Measurements from ENCODE around the gene CREBZF.
"Not testable (repeated sequence)": the region's sequence is repeated elsewhere in the genome, so short reads cannot be mapped to it uniquely, and the experiment has no call there.

The CREBZF gene

DNA sequence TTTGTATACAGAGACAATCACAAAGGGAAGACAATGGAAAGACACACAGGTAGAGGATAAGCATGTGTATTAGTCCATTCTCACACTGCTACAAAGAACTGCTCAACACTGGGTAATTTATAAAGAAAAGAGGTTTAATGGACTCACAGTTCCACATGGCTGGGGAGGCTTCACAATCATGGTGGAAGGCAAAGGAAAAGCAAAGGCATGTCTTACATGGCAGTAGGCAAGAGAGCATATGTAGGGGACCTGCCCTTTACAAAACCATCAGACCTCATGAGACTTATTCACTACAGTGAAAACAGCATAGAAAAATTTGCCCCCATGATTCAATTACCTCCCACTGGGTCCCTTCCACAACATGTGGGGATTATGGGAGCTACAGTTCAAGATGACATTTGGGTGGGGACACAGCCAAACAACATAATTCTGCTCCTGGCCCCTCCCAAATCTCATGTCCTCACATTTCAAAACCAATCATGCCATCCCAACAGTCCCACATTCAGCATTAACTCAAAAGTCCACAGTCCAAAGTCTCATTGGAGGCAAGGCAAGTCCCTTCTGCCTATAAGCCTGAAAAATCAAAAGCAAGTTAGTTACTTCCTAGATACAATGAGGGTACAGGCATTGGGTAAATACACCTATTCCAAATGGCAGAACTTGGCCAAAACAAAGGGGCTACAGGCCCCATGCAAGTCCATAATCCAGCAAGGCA is 6.2 kb upstream of the CREBZF start:
- DNase-seq = not testable (repeated sequence)

DNA sequence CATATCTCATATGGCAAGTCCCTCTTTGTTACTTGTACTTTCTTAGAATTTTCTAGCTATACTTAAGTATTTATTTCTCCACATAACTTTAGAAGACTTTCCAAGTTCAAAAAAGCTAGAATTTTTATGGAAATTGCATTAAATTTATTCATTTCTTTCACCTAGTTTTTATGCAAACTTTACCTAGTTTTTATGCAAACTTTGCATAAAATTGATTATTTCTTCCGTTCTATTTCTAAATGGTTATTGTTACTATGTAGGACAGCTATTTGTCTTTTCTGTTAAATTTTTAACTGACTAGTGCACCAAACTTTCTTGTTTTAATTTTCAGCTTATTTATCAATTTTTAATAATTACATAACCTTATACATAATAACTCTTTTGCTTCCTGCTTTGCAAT is 3.2 kb upstream of the CREBZF start:
- no peak for DNase-seq

DNA sequence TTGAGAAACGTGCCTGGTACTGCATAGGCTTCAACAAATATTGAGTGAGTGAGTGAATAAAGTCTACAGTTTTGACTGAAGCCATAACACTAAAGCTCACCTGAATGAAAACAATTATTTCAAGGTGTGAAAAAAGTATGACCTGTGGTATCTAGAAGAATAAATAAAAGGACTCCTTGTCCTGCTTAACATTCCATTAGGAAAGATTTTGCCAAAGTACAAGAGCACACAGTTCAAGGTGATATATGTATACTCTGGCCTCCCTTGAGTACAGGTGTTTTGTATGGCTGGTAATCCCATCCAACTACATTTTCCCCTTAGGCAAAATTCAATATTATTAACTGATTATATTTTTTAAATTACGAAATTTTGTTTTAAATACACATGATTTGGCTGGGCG is 1.8 kb upstream of the CREBZF start:
- DNase-seq = no peak

DNA sequence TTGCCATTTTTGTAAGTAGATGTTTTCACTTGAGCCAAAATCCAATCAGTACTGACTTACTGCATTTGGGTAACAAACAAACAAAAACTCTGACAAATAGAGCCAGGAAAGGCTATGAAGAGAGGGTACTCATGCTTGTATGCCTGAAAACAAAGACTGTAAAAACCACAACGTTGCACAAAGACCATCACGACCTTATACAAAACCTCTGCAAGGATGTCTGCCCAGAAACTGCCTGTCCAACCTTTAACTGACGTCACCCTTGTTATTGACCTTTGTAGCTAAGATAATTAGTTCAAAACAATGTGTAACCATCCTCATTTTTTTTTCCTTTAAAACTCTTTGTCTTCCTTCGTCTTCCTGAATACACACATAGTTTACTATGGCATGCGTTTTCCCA is 804 bp upstream of the CREBZF start:
- DNase-seq = no peak

DNA sequence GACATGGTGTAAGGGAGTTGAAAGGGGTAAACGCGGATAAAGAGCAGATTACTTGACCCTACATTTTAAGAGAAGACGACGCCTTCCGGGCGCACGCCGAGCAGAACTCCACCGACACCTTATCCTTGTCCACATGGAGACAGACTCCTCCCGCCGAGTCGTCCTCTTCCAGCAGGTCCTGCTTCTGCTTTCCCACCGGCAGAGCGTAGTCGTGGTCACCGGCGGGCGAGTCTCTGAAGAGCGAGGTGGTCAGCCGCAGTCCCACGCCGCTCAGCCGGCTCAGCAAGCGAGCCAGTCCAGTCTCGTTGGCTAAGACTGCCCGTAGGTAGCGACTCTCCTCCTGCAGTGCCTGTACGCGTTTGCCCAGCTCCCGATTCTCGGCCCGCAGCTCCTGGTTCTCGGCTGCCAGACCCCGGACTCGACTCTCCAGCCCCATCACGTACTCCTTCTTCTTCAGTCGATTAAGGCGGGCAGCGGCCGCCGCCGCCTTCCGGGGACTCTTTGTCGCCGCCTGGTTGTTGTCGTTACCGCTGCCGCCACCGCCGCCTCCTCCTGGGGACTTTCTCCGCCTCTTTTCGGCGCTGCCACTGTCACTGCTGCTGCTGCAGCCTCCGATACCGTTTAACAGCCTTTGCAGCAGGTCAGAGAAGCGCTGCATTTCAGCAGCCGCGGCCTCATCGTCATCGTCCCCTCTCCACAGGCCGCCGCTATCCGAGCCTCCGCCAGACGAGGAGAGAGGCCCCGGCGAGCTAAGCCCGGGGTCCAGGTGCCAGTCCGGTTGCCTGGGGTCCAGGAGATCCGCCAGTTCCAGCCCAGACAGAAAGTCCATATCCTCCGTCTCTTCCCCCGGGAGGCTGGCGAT is 945 bp downstream of the CREBZF start:
- peak; percentile 43 to 62 for DNase-seq

DNA sequence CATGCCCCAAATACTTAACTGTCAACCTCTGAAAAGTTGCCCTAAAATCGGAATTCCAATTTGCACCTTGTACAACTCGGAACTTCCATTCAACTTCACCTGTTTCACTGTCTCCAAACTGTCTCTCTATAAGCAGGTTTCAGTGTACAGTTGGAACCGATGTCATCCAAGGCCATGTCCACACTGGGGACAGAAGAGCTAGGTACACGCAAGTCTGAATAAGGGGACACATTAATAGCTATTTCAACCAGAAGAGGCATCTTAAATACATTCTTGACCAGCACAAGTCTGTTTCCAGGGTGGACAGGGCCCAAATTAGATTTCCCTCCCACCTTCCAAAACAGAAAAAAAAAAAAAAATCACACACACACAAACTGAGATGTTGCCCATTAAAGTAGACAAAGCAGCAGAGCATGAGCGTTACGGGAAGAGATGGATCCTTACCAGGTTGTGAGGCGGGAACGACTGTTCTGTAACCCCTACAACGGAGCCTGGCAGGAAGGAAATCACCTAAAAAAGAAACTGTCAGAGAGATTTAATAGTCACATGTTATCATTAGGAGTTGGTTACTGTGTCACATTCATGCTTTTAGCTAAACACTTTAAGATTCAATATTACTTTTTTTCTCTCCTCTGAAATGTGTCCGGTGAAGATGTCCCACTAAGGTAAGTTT is 1.7 kb downstream of the CREBZF start:
- no peak for DNase-seq

DNA sequence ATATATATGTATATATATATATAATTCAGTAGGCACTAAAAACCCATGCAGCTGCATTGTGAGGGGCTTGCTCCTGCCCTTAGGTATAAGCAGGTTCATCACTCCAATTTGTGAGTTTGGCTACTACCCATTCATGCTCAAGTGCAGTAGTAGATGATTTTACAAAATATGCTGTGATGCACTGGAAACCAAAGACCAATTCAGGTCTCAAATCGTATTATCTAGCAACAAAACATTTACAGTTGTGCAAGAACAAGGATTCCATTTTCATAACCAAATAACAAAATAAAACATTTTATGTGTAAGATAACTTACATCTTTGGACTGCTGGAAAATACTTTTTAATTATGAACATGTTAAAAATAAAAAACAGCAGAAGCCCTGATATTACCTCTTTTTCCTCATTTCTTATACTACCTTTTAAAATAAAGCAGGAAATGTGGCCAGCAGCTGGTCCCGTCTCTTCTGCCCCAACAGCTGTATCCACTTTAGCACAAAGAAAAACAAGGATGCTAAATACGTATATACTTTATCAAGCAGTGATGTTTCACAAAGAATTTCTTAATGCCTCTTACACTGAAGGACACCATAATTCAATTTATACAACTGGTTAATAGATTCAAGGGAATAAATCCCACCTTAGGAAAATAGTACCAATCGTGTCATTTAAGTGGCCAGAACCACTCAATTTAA is 2.8 kb downstream of the CREBZF start:
- no peak for DNase-seq

DNA sequence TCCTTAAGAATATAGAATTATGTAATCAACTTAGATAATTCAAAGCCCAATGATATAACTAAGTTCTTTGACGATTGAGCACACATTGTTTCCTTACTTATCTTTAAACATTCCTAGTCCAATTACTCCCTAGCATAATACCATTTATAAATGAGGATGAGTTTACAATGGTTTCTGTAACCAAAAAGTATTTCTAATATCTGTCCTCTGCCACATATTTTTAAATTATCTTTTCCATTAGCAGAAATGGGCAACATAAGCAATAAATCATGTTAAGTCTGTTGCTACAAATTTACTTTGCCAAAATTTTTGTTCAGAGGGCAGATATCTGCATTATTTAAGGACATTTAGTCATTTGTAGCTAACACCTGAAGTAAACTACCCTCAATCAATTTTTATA is 6.7 kb downstream of the CREBZF start:
- no peak for DNase-seq

DNA sequence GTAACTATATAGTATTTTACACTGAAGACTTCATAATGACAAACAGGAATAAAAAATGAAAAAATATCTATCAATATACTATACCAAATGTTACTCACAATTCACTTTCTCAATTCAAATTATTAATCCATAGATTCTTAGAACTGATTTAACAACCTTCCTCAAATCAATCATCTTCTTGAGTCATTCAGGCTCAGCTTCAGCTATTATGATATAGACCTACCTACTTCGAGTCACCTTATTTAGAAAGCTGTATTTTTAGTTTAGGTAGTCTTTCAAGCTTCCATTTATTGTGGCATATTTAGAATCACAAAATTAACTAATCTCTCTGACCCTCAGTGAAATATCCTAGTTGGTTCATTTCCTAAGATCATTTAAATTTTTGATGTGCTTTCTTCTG is 8.2 kb downstream of the CREBZF start:
- DNase-seq = no peak

DNA sequence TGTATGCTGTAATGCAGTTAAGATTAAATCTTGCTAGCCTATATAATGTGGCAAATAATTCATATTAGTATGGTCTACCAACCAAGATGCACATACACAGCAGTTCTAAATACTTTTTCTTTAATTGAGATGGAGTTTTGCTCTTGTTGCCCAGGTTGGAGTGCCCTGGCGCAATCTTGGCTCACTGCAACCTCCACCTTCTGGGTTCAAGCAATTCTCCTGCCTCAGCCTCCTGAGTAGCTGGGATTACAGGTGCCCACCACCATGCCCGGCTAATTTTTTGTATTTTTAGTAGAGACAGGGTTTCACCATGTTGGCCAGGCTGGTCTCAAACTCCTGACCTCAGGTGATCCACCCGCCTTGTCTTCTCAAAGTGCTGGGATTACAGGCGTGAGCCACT is 10.6 kb downstream of the CREBZF start:
- not testable (repeated sequence) for DNase-seq

DNA sequence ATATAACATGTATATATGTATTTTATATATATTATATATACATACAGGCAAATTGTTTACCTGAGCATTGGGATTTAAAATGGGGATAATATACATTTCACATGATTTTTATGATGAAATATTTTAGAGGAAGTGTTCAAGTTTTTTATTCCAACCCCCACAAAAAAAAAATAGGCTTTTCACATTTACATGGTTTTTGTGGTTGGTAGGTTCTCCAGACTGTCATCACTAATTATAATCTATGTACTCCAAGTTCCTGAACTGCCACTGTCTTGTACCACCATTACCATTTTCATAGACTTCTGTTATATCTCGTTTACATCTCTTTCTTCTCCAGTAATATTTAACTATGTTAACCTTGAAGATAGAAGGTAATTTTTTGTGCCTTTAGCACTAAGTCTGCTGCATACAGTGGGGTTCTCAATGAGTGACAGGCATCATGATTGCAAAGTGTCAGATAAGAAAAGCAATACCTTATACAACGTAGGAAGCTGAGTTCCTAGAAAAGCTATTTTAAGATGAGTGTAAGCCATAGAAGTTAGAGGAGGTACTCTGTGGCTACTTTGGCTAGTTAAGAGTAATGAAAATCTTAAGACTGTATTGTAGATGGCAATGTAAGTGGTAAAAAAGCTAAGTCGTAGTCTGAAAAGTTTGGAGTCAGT is 12.0 kb downstream of the CREBZF start:
- no peak for DNase-seq

DNA sequence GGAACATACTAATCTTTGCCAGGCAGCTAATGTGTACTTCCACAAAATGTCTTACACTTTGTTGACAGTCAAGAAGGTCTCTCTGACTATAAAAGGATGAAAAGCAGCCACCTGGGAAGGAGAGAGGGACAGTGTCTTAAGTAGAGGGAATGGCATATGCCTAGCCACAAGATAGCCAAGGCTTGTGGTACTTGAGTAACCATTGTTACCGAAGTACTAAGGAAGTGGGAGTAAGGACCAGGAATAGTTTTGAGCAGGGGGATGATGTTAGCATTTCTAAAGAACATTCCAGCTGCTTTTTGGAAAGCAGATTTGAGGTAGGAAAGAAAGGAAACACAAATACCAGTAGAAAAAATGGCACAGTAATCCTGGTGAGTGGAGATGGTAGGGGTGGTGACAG is 13.8 kb downstream of the CREBZF start:
- no peak for DNase-seq

DNA sequence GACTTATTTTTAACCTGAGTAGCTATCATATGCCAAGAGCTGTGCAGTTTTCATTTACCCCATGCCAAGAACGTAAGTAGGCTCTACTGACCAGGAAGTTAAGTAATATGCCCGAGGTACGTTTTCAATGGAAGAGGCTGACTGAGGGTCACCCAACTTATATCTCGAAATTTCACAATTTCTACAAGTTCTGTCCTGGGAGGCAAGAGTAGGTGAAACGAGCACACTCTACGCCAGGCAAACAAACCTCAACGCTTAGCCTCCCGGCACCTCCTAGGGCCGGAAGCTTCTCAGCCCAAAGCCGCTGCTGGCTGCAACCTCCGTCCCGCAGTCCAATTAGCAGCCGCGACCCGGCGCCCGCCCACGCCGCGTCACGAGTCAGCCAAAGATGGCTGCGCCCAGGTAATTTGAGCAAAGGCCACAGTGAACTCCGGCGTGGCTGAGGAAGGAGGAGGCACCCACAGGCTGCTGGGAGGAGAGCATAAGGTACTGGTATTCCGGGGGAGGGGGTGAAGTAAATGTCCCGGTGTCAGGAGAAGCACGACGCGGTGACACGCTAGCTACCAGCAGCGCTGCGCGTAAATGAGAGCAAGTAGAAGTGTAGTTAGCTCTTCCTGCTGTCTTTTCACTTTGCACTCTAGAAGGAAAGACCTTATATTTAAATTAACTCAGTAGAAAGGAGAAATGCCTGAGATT is 17.2 kb downstream of the CREBZF start, which contains the start of gene TMEM126A:
TSS of gene TMEM126A (plus strand) at position 364 of the 696 bp plus-strand sequence. CDS start 2,289 bp downstream, outside the sequence.
- DNase-seq = peak; percentile 87 to 91

DNA sequence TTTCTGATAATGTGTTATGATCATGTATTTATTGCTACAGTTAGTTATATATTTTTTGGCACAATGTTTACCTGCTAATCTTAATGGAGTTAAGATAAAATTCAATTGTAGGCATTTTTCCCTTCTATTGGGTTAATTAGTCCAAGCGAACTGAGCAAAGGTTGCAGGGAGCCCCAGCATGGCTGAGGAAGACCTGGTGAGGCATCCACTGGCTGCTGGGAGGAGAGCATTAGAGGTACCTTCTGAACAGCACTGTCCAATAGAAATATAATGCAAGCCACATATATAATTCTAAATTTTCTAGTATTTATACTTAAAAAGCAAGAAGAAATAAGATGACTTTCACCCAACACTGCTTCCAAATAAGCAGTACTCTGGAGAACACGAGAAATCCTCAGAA is 17.9 kb downstream of the CREBZF start:
- DNase-seq = no peak

DNA sequence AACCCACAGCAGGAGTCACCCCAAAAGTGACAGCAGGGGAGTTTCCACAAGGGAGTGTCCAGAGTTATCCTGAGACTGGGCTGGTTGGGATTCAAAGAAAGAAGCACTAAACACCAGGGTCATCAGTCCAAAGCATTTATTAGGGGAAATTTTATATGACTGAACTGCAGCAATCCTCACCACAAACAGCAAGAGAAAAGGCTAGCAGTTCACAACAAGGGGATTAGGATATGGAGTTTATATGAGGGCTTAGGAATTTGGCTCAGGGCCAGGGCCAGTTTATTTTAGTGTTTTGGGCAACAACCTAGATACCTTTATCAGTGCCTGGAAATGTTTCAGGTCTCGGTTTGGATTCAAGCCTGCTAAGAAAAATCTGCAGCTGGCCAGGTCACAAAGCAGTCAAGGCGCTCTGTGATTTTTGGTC is 21.7 kb downstream of the CREBZF start:
- DNase-seq = no peak

DNA sequence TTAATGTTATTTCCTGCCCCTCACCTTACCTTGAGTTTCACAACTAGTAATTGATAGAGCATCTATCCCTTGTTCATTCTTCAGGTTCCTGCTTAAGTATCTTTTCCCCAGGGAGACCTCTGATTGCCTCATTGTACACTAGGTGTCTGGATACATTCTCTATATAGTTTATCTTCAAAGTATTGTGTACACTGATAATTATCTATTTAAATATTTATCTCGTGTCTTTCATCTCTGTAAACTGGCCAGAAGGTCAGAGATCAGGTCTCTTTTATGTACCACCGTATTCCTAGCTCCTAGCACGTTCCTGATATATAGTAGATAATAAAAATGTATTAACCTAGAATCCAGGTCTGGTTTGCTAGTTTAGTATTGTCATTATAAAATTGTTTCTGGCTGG is 30.2 kb downstream of the CREBZF start:
- DNase-seq = no peak

DNA sequence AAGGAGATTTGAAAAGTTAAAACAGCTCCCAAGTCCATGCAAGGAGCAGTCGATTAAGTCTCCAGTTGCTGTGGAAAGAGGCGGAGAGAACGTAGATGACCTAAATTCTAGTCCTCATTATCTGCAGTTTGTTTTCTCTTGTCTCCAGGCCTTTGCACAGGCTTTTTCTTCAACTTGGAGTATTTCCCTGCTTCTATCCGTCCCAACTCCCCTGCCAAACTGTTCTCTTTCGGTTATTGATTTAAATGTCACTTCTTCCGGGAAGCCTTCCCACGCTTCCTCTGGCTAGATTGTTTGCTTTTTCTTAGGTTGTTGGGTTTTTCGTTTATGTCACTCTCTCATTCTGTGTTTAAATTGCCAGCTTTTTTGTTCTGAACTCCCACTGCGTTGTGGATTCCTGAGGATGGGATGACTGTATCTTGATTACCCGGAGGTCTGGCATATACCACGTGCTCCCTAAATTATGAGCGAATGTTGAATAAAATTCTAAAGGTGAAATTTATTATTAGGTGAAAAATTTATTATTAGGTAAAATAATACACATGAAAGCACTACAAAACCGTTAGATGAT is 36.1 kb downstream of the CREBZF start:
- DNase-seq = no peak

DNA sequence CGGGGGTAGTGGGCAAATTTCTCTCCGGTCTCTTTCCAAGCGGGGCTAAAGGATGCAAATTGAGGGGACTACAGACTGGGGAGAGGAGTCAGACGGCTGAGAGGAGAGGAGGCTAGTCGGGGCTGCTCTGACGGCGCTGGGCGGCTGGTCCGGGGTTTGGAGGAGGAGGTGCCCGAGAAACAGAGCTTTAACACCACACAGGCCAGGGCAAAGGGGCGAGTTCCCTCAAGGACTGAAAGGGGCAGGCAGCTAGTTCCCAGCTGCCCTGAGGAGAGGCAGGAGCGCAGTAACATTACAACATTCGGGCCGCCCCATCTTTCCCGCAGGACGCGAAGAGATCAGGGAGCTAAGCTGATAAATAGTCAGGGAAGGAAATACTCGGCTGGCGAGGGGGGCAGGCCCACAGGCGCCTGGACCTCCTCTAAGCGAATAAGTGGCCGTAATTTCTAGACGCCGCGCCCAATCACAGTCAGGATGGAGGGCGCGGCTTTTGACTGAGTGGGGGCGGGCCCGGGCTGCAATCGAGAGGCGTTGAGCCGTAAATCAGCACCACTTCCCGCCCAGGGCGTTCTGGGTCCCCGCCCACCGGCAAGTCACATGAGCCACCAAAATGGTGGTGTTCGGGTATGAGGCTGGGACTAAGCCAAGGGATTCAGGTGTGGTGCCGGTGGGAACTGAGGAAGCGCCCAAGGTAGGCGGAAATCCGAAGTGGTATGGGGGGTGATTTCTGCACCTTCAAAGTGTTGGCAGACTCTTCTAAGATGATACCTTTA is 36.7 kb downstream of the CREBZF start, which contains the start of gene TMEM126B:
TSS of gene TMEM126B (plus strand) at position 596 of the 773 bp plus-strand sequence. CDS start at position 611, 15 bp downstream.
- peak; percentile 90 to 97 for DNase-seq

DNA sequence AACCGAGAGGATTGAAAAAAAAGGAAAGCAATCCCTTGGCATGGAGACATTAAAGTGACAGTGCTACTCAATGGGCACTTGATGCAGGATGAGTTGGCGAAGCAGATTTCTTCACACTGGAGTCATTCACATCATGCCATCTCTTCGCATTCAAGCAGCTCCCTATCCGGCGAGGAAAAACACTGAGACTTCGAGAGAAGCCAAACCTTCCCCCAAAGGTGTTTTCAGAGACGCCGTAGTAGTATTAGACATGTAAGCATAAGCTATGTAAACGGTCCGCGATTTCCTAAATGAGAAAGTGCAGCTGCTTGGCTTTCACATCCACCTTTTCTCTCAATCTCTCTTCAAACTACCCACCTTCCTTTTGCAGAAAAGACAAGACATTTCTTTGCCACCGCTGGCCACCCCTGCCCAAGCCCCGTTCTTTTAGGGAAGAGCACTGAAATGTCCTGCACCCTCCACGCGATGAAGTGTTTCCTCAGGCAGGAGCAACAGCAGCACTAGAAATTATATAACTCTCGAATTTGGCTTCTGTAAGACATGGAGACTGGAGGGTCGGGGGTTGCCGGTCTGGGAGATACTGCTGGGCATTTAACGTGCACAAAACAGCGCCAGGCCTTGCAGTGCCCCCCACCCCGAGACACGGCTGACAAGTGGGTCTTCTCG is 37.5 kb downstream of the CREBZF start, which contains the start of gene DLG2:
TSS of gene DLG2 (minus strand) at position 13 of the 666 bp plus-strand sequence.
- peak; percentile 41 to 55 for DNase-seq

DNA sequence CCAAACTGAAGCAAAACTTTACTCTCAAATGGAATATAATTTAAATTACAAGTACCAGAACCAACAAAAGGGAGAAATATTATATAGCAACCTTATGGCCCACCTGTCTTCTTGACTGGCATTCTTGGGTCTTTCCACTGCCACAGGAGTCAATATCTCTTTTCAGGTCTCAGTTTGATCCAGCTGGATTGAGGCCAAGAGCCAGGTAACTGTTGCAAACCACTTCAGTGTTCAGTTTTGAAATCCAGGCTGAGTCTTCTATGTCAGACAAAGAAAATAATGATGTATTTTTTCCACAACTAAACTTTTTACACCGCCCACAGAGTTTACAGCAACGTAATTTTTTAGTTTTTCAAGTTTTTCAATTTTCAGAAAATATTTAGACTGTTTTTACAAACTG is 38.4 kb downstream of the CREBZF start:
- DNase-seq = peak in 1 of 2 experiments; percentile 10
